Measurements from ENCODE around the gene CABP1.
"Not testable (repeated sequence)": the region's sequence is repeated elsewhere in the genome, so short reads cannot be mapped to it uniquely, and the experiment has no call there.

Gene CABP1

GRCh38 chr12:120661432-120661831 is 21.0 kb downstream of the CABP1 start:
- H3K4me3 ChIP-seq (ENCODE audit: low read length): no peak overlapping the region
- no peak for DNase-seq (ENCODE audit: low read depth, low spot score)

GRCh38 chr12:120662879-120663278 is 22.5 kb downstream of the CABP1 start:
- H3K4me3 ChIP-seq (ENCODE audit: low read length): no peak overlapping the region

DNA sequence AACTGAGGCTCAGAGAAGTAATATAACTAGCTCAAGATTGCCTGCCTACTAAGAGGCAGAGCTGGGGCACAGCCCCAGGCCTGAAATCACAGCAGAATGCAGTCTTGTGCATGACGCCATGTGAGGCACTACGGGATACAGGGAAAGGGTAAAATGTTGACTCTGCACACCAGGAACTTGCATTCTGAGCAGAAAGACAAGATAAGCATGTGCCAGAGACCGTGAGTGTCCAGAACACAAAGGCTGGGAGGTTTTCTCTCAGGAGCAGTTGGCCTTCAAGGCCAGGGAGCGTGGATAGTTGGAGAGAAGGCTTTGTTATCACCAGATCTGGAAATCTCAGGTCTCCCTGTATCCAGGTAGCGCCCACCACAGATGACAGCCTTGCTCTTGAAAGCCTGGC is 23.3 kb downstream of the CABP1 start:
- DNase-seq (ENCODE audit: low read depth, low spot score): no peak
- H3K4me3 ChIP-seq (ENCODE audit: low read length): no peak overlapping the region

More at GRCh38 chr12:120662879-120663278, 22.5 kb downstream of the CABP1 start:
- no peak for DNase-seq (ENCODE audit: low read depth, low spot score)

DNA sequence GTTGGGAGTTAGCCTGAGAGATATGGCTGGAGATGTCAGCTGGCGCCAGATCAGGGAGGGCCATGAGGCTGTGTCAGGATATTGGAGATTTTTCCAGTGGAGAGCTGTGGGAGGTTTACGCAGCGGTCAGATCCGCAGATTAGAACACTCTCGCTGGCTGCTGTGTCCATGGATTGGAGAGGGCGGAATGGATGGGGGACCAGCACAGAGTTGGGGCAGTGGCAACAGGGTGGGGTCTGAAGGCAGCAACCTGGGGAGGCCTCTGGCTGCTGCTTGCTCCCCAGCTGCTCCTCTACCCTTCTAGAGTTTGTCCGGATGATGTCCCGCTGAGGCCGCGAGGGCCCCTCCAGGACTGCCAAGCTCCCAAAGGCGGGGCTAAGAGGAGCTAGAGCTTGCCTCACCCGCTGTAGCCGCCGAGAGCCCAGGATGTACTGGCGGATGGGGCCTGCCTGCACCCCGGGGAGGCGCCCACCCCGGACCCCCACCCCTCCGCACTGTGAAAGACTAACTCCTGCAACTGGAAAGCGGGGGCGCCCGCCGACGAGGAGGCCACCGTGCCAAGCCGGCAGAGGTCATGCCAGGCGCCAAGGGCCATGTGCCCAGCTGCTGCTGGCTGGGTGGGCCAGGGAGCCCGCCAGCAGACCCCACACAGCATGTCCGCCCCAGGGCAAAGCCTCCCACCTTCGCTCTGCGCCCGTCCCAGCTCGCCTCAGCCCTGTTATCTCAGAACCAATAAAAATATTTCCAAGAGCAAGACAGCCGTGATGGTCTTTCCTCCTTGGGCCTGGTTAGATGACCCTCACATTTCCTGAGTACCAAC is 26.4 kb downstream of the CABP1 start:
- DNase-seq (ENCODE audit: low read depth, low spot score): no peak
- H3K4me3 ChIP-seq (ENCODE audit: low read length): no peak overlapping the region

DNA sequence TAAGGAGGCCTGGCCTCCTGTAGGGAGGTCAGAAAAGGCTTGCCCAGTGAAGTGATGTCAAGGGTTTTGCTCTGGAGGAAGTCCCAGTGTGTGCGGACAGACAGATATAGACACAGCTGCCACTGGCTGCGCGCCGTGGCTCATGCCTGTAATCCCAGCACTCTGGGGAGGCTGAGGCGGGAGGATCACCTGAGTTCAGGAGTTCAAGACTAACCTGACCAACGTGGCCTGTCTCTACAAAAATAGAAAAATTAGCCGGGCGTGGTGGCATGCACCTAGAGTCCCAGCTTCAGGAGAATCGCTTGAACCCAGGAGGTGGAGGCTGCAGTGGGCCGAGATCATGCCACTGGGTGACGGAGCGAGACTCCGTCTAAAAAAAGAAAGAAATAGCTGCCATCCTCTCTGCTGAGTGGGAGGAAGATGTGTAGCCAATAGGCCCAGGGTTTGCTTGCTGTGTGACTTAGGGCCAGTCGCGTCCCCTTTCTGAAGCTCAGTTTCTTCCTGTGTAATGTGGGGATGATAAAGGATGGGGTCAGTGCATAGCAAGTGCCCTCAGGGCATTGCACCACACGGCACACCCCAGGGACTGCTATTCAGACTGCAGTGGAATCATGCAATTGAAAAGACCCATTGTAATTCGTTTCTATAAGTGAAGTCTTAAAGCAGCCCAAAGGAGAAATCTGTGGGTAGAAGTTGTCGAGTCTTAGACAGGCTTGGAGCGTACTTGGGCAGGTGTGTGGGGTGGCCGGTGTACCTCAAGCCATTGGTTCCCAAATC is 27.9 kb downstream of the CABP1 start:
- no peak overlapping the region for H3K4me3 ChIP-seq (ENCODE audit: low read length)

GRCh38 chr12:120668868-120669840 is 28.7 kb downstream of the CABP1 start:
- no peak for DNase-seq (ENCODE audit: low read depth, low spot score)
- H3K4me3 ChIP-seq (ENCODE audit: low read length): no peak overlapping the region

More for the DNA sequence above, 27.9 kb downstream of the CABP1 start:
- DNase-seq (ENCODE audit: low read depth, low spot score): no peak

GRCh38 chr12:120670237-120670636 is 29.8 kb downstream of the CABP1 start:
- not testable (repeated sequence) for H3K4me3 ChIP-seq (ENCODE audit: low read length); DNase-seq (ENCODE audit: low read depth, low spot score)

GRCh38 chr12:120670667-120671066 is 30.2 kb downstream of the CABP1 start:
- no peak for DNase-seq (ENCODE audit: low read depth, low spot score)
- no peak overlapping the region for H3K4me3 ChIP-seq (ENCODE audit: low read length)

DNA sequence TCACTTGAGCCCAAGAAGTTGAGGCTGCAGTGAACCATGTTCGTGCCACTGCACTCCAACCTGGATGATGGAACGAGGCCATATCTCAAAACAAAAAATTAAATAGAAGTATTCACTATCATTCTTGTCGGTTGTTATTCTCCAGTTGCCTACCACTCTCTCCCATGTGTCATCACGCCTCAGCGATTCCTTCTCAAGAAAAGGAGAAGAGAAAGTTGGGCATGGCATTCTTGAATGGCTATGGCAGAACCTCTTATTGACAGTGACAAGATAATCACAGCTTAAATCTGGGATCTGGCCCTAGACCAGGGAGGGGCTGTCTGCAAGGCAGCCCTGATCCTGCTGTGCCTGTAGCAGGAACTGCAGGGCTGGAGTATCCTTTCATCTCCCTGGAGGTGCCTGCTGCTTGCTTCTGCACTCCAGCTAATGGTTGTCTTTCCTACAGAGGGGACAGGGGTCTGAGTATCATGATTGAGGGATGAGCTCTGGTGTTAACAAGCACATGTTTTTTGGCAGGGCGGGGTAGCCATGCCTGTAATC is 33.7 kb downstream of the CABP1 start:
- no peak overlapping the region for H3K4me3 ChIP-seq (ENCODE audit: low read length)
- DNase-seq (ENCODE audit: low read depth, low spot score): no peak

DNA sequence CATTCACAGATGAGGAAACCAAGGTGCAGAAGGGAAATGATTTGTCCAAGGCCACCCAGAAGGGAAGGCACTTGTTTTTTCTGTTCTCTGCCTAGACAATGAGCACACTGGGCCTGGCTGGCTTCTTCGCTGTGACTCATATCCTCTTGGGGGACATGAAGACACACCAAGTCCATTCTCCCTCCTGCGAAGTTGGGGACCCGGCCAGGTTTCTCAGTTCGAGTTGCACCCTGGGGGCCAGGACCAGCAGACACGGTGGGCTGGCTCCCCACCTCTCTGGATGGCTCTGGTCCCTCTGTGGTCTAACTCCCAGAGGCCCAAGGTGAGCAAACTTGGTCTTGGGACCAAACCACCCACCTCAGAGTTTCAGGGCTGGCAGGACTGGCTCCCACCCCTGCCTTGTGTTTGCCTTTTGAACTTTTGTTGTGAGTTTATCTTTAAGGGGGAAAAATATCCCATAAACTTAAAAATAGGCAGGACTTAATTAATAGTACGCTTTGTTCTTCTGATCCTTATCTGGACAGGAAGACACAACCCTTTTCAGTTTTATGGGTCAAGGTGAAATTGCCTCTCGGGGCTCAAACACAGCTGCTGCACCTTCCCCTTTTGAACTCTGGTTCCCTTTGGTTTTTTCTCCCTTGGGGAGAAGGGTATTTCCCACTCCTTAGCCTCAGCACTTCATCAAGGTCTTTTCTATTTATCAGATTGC is 37.5 kb downstream of the CABP1 start:
- DNase-seq (ENCODE audit: low read depth, low spot score): no peak
- no peak overlapping the region for H3K4me3 ChIP-seq (ENCODE audit: low read length)

DNA sequence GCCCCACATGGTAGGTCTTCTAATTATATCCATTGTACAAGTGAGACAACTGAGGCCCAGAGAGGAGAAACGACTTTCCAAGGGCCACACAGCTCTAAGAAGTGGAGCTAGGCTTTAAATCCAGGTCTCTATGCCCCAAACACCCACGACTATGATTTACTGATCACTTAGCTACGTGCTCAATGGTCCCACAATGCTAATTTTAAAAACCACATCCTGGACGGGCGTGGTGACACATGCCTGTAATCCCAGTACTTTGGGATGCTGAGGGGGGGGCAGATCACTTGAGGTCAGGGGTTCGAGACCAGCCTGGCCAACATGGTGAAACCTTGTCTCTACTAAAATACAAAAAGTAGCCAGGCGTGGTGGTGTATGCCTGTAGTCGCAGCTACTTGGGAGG is 38.1 kb downstream of the CABP1 start:
- no peak for DNase-seq (ENCODE audit: low read depth, low spot score)
- no peak overlapping the region for H3K4me3 ChIP-seq (ENCODE audit: low read length)

- no peak for DNase-seq (ENCODE audit: low read depth, low spot score)
- no peak overlapping the region for H3K4me3 ChIP-seq (ENCODE audit: low read length)
Measured at GRCh38 chr12:120680165-120680738, 39.8 kb downstream of the CABP1 start.

GRCh38 chr12:120684523-120684932 is 44.1 kb downstream of the CABP1 start:
- no peak for DNase-seq (ENCODE audit: low read depth, low spot score)
- no peak overlapping the region for H3K4me3 ChIP-seq (ENCODE audit: low read length)

GRCh38 chr12:120685522-120685921 is 45.1 kb downstream of the CABP1 start:
- H3K4me3 ChIP-seq (ENCODE audit: low read length): peak overlapping the region; percentile 89
- DNase-seq (ENCODE audit: low read depth, low spot score): no peak

DNA sequence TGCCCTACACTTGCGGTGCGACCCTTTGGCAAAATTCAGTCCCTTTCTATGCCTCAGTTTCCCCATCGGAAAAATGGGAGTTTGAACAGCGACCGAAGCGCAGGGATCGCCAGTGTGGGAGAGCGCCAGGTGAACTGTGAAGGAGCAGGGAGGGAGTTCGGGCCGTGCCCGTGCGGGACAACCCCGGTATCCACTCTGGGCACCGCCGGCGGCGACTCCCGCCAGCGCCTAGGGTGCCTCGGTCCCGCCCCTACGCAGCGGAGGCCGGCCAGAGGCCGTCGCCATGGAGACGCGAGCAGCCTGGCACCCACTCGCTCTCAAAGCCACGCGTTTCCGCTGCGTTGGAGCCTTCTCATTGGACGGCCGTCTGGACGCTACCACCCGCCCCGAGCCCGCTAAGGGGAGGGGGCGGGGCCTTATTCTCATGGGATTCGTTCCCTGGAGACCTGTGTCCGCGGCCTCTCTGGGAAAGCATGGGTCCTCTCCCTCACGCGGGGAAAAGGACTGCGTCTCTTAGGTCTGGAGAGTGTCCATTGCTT is 45.8 kb downstream of the CABP1 start:
- peak; percentile 97 for DNase-seq (ENCODE audit: low read depth, low spot score)

GRCh38 chr12:120686690-120687577 is 46.5 kb downstream of the CABP1 start, which contains the start of gene MLEC:
MLEC (plus strand) TSS chr12:120687149; CDS start chr12:120687297, 148 bp downstream.
- H3K4me3 ChIP-seq (ENCODE audit: low read length): peak within 1 kb of the TSS; percentile 89
- peak; percentile 98 for DNase-seq (ENCODE audit: low read depth, low spot score)

More for the DNA sequence above, 45.8 kb downstream of the CABP1 start:
- peak overlapping the region; percentile 89 for H3K4me3 ChIP-seq (ENCODE audit: low read length)

Measured in Jurkat, Clone E6-1 (cell line).